ENCODE results near the gene PSD.

The PSD gene

DNA sequence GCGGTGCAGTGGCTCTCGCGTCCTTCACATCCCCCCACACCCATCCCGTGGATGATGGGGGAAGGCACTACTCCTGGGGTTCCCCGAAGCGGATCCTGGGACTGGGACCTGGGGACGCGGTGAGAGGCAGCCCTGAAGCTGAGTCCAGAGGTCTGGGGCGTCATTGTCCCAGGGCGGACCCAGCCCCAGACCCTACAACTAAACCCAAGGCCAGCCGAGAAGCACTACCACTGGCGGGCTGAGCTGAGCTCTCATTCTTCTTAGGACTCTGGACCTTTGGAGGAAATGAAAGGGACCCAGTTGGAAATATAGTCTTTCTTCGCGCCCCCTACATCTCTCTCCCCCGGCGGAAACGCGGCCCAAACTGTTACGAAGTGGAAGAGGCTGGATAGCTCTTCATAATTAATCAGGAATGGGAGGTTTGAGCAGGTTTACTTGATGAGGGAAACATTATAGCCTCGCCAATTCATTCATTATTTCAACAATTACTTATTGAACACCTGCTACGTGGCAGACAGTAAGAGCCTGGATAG lies 1.7 kb upstream of the PSD start:
- no peak for DNase-seq (ENCODE audit: low read depth)

DNA sequence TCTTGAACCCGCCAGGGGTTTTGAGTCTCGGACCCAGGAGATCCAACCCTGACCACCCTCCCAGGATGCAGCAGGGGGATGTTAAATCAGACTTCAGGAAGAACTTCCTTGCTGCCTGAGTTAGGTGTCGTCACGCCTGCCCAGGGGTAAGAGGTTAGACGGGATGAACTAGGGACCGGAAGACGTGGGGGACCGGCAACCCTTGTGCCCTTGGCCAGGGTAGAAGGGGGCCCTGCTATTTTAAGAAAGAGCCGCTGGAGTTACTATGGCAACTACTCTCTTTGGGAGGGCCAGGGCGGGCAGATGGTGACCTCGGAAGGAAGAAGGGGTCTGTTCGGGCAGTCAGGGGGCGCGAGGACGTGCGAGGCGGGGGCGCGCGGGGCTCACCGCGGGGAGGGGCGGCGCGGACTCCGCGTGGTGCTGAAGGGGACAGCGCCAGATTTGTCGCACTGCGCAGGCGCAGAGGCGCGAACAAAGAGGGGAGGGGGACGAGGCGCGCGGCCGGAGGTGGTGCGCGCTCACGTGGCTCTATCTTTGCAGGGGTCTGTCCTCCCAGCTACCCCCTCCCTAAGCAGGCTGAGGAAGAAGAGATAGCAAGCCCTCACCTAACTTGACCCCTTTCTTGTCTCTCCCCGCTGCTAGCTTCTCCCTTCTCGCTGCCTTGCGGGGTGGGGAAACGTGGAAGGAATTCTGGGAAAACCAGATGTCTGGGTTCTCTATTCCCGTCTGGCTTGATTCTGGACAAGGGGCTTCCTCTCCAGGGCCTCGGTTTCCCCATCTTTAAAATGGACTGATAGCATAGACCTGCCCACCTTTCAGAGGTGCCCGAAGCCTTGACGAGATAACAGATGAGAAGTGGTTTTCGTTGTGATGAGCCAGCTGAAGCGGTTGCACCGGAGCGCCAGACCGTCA lies 940 bp upstream of the PSD start:
- no peak for DNase-seq (ENCODE audit: low read depth)

DNA sequence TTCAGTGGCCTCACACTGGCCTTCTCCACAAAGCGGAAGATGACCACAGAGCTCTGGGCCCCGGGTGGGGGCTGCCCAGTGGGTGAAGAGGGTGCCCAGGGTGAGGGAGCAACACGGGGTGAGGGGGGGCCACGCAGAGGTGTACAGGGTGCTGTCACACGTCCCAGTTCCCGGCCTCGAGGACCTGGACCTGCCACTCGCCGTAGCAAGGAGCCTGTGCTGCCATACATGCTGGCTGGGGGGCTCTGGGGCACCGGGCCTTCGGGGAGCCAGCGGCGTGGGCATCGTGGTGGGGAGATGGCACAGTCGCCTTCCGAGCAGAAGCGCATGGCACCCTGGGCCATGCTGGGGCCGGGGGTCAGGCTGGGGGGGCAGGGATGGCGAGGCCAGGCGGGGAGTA lies 1.9 kb downstream of the PSD start:
- DNase-seq (ENCODE audit: low read depth): no peak

DNA sequence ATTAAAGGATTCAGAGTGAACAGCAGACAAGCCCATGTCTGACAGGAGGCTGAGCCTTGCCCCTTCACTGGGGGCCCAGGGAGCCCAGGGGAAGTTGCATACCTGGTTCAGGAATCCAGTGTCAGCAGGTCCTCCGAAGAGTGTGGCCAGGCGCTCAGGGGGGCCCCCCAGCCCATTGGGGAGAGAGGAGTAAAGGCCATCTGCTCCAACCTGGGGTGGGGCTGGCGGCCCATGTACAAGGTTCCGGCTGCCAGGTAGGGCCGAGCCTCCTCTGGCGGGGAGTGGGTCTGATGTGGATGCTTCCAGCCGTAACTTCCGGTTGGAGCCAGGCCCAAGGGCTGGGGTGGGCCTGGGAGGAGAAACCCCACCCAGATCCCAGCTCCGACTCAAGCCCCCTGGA lies 2.3 kb downstream of the PSD start:
- no peak for DNase-seq (ENCODE audit: low read depth)

DNA sequence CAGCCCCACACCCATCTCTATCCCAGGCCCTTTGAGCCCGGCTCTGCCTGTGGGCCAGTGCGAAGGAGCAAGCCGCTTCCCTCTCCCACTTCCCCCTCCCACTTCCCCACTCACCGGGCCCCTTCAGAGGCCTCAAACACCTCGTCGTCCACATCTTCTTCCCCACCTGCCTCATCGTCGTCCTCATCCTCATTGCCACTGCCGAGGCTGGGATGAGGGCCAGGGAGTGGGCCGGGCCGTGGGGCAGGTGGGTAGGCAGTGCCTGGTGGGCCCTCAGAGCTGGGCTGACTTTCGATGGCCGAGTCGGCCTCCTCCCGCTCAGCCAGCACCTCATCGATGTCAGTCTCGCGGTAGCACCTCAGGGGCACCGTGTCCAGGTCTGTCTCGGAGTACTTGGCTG lies 3.8 kb downstream of the PSD start:
- no peak for DNase-seq (ENCODE audit: low read depth)

DNA sequence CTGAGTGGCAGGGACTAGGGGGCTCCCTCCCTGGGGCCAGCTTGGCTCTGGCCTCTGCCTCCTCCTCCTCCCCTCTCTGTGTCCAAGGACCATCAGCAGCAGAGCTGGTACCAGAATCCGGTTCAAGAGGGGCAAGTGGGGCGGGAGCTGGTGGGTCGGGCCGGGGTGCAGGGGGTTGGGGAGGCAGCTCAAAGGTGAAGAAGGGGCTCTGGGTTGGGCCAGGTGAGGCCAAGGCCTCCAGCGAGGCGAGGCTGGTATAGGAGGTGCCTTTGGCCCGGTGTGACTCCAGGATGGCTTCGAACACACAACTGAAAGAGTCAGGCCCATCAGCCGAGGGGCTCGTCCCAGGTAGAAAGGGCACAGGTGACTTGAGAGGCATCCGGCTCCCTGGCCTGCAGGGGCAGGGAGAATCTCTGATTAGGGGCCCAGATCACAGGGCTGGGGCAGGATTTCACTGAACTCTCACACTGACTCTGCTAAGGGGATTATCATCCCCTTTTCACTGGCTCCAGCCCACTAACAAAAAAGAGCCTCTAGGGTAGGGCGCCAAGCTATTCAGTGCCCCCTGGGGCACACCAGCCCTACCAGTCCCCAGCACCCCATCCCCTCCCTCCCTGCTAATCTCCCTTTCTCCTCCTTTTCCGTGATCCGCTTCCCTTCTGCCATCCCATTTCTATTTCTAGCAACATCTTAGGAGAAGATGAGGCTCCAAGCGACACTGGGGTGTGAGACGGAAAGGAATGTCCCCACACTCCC lies 4.6 kb downstream of the PSD start:
- no peak for DNase-seq (ENCODE audit: low read depth)

DNA sequence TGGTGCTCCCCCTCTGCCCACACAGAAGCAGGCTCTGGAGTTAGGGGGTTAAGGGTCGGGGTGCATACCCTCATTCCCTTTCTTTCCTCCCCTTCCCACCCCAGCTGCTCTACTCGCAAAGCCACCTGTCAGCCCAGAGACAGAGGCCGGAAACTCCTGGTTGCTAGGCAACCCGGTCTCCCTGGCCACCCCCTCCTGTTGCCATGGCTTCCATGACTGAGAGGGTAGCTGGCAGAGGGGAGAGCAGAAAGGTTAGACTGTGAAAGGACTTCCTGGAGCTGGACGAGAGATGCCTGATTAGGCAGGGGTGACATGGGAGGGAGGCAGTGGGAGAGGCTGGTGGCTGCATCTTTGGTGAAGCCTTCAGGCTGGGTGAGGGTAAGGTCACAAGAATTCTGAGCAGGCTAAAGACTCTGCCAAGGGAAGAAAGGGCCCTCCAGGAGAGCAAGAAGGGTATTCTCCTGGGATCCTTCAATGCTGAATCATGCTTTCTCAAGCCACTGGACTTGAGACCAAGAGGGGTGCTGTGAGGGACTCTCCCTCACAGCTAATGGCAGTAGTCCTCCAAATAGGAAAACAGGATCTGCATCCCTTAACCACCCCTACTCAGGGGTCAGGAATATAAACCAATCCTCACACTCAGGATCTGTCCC lies 5.4 kb downstream of the PSD start:
- DNase-seq (ENCODE audit: low read depth): no peak

DNA sequence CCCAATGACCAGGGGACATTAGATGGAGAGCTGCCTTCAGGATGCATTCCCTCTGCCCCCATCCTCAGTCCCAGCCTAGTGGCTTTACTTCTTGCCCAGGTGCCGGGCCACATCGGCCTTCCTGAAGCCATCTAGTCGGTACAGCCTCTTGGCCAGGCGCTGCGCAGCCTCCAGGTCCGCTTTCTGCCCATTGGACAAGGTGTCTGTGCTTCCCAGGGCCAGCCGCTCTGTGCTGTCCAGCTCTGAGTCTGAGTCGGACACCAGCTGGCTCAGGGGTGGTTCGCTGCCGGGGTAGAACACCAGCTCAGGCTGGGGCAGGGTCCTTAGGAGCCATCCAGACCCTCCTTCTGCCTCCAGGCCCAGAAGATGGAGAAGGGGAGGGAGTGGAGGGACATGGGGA lies 6.3 kb downstream of the PSD start:
- DNase-seq (ENCODE audit: low read depth): no peak

DNA sequence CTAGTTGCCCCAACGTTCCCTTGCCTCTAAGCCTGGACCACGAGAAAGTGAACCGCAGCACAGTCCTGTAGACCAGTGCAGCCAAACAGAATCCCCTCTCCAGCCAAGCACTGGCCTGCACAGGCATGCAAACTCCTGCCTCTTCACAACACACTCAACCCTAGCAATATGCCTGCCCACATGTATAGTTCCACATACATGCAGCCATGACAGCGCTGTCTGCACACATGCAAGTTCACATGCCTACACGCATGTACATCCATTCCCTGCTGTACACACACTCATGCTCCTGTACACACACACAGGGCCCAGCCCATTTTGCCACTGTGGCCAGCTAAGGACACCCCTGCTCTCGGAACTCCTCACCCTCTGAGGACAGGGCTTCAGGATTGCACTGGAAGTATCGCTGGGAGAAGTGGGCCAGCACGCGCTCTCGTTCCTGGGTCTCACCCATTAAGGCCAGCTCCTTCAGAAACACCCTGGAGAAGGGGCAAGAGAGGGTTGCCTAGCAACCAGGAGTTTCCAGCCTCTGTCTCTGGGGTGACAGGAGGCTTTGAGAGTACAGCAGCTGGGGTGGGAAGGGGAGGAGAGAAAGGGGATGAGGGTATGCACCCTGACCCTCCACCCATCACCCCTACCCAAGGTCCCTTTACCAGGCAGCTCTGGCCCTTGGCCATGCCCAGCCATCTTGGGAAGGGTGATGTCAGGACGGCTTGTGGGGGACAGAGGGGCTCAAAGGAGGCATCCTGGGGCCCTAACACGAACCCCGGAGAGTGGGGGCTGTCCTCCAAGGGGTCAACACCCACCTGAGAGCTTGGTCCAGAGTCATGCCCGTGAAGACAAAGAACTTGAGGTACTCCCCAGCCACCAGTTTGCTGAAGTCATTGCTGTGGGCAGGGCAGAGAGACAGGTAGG lies 7.0 kb downstream of the PSD start:
- DNase-seq (ENCODE audit: low read depth): no peak

DNA sequence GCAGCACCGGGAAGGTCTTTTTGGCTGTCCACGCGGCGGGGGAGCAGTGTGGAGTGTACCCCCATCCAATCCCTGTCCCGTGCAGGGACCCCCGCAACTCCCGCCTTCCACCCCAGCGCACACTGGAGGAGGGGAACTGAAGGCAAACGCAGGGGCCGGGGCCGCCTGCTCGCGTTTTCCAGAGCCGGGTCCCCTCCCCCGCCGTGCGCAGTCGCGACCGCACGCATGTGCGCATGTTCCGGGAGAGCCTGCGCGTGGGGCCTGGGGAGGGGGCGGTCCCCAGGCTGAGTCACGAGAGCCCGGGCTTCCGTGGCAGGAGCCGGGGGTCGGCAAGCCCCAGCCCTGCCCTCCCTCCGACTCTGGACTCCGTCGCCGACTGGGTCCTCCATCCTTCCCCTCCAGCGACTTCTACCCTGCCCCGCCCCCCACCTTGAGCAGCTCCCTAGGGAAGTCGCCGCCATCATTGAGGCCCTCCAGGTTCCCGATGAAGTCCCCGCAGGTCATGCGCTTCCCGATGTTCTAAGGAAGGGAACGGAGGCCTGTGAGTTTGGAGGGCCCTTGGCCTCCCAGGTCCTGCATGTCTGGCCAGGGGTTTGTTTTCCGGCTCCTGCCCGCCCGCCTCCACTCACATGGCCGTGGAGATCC lies 8.0 kb downstream of the PSD start:
- DNase-seq (ENCODE audit: low read depth): no peak

DNA sequence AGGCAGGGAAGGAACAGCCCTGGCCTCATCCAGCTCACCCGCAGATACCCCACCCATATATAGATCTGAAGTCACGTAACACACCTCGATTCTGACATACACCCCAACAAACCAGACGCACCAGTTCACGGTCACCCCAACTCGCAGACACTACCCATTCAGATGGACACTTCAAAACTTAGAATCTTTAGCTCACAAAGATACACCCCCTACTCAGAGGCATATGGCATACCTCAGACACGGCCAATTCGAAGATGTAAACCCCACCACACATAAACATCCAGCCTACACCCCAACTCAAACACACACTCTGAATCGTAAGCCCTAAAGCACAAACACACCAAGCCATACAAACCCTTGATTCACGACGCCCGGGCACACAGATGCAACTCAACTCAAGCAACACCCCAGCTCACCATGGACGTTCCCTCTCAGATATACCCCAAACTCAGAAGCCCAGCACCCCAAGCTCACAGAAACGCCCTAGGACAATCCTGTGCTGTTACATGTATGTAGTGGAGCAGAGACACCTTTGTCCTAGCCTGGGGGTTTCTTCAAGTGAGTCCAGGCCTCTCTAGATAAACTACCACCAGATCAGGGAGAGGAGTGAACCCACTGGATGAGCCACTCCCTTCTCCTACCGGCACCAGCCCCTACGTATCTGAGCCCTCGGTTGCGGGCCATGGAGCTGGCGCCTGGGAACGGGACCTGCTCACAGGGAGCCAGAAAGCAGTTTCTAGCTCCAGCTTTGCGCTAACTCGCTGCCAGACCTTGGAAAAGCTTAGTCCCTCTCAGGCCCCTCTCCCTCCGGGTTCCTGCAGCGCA lies 8.8 kb downstream of the PSD start:
- no peak for DNase-seq (ENCODE audit: low read depth)

DNA sequence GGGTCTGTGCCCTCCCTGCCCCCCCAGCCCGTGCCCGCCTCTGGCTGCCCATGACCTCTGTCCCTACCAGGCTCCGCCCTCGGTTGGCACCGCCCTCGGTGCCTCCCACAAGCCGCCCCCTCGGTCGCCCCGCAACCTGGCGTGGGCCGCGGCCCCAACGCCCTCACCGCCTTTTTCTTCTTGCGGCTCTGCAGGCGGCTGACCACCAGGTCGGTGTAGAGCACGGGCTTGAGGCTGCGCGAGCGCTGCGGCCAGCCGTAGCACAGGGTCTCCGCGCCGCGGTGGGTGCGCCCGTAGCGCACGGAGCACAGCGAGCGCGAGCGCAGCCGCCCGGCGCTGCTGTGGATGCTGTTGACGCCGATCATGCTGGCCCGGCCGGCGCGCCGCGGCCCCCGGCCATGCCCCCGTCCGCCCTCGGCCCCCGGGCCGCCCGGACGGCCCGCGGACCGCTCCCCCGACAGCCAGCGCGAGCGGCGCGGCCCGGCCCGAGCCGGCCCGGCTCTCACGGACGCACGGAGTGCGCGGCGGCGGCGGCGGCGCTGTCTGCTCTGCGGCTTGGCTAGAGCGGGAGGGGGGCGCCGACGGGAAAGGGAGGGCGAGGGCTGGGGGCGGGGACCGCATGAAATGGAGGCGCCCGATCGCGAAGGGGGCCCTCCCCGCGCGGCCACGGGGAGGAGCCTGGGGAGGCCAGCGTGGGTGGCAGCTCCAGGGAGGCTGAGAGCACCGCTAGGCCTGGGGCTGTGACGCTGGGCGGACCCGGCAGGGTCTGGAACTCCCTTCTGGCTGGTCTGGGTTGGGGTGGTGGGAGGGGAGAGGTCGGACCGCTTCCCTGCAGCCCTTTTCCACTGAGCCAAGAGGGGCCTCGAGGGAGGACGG lies 9.6 kb downstream of the PSD start:
- DNase-seq (ENCODE audit: low read depth): no peak

DNA sequence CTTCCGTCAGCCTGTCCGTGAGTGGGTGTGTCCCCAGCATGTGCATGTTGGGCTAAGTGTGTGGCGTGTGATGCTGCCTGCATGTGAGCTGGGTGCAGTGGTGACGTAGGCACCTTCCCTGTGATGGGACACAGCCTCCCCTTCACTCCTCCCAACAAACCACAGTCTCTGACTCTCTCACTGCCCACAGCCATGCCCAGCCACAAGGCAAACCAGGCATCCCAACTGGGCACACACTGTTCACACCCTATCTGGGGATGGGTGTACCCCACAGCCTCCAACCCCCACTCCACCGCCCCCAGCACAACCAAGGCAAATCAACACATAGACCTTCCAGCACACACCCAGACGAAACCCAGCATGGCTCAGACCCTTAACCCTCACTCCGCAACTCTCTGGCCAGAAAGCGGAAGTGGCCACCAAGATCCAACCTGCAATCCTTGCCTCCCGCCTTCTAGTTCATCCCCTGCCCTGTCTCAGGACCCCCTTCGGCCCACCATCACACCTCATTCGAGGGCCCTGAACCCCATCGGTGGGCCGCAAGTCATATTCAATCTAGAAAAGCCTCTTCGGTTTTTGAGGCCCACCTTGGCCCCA lies 10.4 kb downstream of the PSD start:
- no peak for DNase-seq (ENCODE audit: low read depth)

DNA sequence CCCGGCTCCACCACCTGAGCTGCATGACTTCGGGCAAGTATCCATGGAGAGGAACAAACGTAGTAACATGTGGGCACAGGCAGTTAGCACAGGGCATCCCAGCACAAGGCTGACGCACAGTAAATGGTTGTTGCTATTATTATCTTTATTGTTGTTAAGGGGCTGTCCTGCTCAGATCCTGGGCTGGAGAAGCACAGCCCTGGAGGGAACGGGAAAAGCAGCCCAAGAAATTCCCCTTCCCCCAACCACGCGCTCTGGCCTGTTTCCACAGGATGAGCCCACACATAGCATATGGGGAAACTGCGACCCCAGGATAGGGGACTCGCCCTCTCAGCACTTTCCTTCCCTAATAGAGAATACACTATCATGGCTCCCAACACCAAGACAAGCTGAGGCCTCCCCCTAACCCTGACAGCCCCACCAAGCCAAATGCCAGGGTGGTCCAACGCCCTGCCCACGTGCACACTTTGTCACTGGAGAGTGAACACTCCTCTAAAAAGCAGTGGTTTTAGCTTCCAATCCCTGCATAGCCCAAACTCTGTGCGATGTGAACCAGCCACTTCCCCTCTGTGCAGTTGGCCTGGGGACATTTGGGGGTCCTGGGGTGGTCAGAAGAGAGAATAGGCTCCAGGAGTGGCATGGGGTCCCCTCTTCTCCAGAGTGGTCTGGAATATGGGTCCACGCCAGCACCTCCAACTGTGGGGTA lies 11.0 kb downstream of the PSD start:
- no peak for DNase-seq (ENCODE audit: low read depth)

DNA sequence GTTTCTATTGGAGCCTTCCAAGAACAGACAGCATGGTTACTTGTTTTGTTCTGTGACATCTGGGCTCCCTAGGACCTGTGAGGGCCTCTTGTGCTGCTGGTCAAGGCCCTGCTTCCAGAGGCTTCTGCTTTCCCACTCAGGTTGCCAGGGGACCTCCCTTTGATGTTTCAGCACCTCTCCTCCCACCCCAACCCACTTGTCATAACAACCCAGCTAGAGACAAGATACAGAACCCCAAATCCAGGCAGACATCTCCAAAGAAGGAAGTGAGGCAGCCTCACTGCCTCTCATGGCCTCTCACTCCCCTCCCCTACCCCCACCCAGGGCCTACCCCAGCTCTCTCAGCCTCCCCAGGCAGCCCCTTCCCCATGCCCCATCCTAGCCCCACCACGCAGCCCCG lies 11.8 kb downstream of the PSD start:
- no peak for DNase-seq (ENCODE audit: low read depth)

DNA sequence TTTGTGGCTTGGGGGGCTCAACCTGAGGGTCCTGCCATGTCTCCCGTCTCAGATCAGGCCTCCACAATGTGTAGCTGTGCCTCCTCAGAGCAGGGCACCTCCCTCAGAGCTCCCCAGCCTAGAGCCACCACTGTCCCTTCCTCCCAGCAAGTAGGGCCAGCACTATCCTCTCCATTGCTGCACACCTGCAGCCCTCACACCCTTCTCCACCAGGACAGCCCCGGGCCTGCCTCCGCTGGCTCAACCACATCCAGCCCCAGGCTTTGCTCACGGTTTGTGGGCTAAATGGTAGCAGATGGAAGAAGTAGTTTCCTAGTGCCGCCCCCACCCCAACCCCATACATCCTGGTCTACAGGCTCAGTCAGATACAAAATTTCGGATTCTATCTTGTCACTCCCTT lies 13.0 kb downstream of the PSD start:
- DNase-seq (ENCODE audit: low read depth): no peak

DNA sequence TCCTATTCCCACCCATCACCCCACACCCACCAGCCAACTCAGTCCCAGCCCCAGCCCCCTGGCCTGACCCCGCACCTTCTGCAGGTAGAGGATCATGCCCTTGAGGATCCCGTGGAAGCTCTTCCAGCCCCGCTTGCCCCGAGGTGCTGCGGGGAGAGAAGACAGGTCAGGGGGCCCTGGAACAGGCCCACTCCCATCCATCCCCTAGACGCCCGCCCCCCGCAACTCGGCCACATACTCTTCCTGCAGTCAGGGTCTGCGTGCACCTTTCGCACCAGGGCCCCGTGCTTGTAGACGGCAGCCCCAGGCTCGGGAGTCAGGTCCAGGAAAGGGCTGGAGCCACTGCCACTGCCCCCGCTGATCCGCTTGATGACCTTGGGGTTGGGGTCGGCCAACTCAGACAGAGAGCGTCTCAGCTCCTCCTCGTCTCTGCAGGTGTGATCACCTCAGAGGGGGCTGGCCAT lies 13.4 kb downstream of the PSD start:
- DNase-seq (ENCODE audit: low read depth): no peak

Data from GM04504 (cell line).